ENCODE measurements around the gene C6.

Gene C6

DNA sequence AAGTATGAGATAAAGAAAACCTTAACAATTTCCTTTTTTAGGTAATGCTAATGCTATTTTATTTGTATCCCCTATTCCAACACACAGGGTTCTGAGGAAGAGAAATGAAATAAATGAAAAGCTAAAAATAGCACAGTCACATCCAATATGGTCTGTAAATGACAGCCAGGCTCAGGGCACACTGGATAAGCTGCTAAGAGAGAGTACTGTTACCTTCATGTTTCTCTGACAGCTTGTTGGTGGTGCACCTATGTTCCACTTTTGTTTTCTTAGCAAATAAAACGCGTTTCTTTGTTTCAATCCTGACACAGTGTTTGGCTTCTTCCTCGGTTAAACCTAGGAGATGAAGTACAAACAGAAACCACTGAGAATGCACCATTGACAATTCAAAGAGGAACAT lies 41.3 kb downstream of the C6 start:
- no peak overlapping the region for H3K27ac ChIP-seq
- POLR2A ChIA-PET (ENCODE audit: low non-redundant PET), result no interaction called here
- DNase-seq (ENCODE audit: low spot score), result no peak
- TF ChIP-seq, protein P1, sequence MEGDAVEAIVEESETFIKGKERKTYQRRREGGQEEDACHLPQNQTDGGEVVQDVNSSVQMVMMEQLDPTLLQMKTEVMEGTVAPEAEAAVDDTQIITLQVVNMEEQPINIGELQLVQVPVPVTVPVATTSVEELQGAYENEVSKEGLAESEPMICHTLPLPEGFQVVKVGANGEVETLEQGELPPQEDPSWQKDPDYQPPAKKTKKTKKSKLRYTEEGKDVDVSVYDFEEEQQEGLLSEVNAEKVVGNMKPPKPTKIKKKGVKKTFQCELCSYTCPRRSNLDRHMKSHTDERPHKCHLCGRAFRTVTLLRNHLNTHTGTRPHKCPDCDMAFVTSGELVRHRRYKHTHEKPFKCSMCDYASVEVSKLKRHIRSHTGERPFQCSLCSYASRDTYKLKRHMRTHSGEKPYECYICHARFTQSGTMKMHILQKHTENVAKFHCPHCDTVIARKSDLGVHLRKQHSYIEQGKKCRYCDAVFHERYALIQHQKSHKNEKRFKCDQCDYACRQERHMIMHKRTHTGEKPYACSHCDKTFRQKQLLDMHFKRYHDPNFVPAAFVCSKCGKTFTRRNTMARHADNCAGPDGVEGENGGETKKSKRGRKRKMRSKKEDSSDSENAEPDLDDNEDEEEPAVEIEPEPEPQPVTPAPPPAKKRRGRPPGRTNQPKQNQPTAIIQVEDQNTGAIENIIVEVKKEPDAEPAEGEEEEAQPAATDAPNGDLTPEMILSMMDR (conservative IDR thresholded peaks at IDR 0.05; ENCODE audit: low read depth), result no peak
- CTCF ChIA-PET, result no interaction called here

- H3K27ac ChIP-seq, result no peak overlapping the region
- DNase-seq (ENCODE audit: low spot score), result no peak
- TF ChIP-seq, protein P1 (conservative IDR thresholded peaks at IDR 0.05; ENCODE audit: low read depth), result no peak
- POLR2A ChIA-PET (ENCODE audit: low non-redundant PET), result no interaction called here
- CTCF ChIA-PET, result no interaction called here
These were observed 52.1 kb downstream of the C6 start for GRCh38 chr5:41161271-41161670.

- no peak for DNase-seq (ENCODE audit: low spot score)
- no peak overlapping the region for H3K27ac ChIP-seq
- TF ChIP-seq, protein P1 (conservative IDR thresholded peaks at IDR 0.05; ENCODE audit: low read depth), result no peak
- CTCF ChIA-PET, result no interaction called here
- POLR2A ChIA-PET (ENCODE audit: low non-redundant PET), result no interaction called here
These were observed 55.9 kb downstream of the C6 start for GRCh38 chr5:41157272-41157894.

GRCh38 chr5:41156739-41157138 lies 56.6 kb downstream of the C6 start:
- ChIA-PET CTCF (no interaction called here), POLR2A (ENCODE audit: low non-redundant PET) (no interaction called here)
- TF ChIP-seq, protein P1 (conservative IDR thresholded peaks at IDR 0.05; ENCODE audit: low read depth), result no peak
- H3K27ac ChIP-seq, result no peak overlapping the region
- no peak for DNase-seq (ENCODE audit: low spot score)

DNA sequence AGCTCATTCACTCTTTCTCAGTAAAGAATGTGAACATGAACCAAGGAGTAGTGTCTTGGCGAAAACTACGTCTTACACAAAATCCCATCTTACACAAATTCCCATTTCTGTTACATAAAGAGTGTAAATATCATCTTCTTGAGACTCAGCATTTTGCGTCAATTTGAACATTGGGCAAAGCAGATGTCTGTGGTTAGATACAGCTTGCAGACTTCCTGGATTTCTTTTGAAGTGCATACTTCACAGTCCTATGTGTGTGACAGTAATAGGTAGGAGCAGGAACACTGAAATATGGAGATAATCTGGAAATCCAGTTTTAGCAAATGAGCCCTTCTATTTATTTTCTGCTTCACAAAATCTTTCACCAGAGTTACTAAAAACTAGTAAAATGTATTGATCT lies 58.8 kb downstream of the C6 start:
- POLR2A ChIA-PET (ENCODE audit: low non-redundant PET), result no interaction called here
- CTCF ChIA-PET, result no interaction called here
- TF ChIP-seq, protein P1 (conservative IDR thresholded peaks at IDR 0.05; ENCODE audit: low read depth), result no peak
- DNase-seq (ENCODE audit: low spot score), result no peak
- no peak overlapping the region for H3K27ac ChIP-seq

GRCh38 chr5:41151564-41151963 lies 61.8 kb downstream of the C6 start:
- POLR2A ChIA-PET (ENCODE audit: low non-redundant PET), result no interaction called here
- no peak overlapping the region for H3K27ac ChIP-seq
- TF ChIP-seq, protein P1 (conservative IDR thresholded peaks at IDR 0.05; ENCODE audit: low read depth), result no peak
- CTCF ChIA-PET, result no interaction called here
- DNase-seq (ENCODE audit: low spot score), result no peak
